ENCODE measurements around the gene CCDC192.
"Not testable (repeated sequence)": the region's sequence is repeated elsewhere in the genome, so short reads cannot be mapped to it uniquely, and the experiment has no call there.

The CCDC192 gene

GRCh38 chr5:127732963-127733362 lies 29.8 kb downstream of the CCDC192 start:
- no peaks in the 10 kb centered on the region for H4K20me1 ChIP-seq (ENCODE audit: control insufficient read depth, insufficient read depth, low read depth, low read length)
- no peak overlapping the region for H3K4me2 ChIP-seq (ENCODE audit: low read length)
- H3K9me2 ChIP-seq (replicated peaks; ENCODE audit: control insufficient read depth, low read length), result no peaks in the 10 kb centered on the region
- no peaks in the 10 kb centered on the region for H3K27me3 ChIP-seq (ENCODE audit: control insufficient read depth, low read length)
- no peak overlapping the region for H3K4me3 ChIP-seq (ENCODE audit: low read length)
- H3K27ac ChIP-seq (ENCODE audit: low read depth, low read length), result no peak overlapping the region
- H3K79me2 ChIP-seq (ENCODE audit: control insufficient read depth, low read length), result no peaks in the 10 kb centered on the region
- TF ChIP-seq EZH2phosphoT487 (IDR thresholded peaks at IDR 0.05; ENCODE audit: borderline replicate concordance, low read length), result no peak
- no peak for TF ChIP-seq CTCF (IDR thresholded peaks at IDR 0.05; ENCODE audit: low read depth, low read length, poor library complexity, severe bottlenecking)
- H3F3A ChIP-seq (ENCODE audit: control insufficient read depth, insufficient read depth), result no peaks in the 10 kb centered on the region
- H3K36me3 ChIP-seq (ENCODE audit: control insufficient read depth, low read length), result no peaks in the 10 kb centered on the region
- H3K4me1 ChIP-seq (ENCODE audit: control insufficient read depth, low read length), result no peaks in the 10 kb centered on the region
- H3K9me3 ChIP-seq (ENCODE audit: control insufficient read depth, insufficient read depth, low read length), result no peaks in the 10 kb centered on the region

- H3K9me3 ChIP-seq (ENCODE audit: control insufficient read depth, insufficient read depth, low read length); H3K36me3 ChIP-seq (ENCODE audit: control insufficient read depth, low read length); H3K9me2 ChIP-seq (replicated peaks; ENCODE audit: control insufficient read depth, low read length); H3K4me3 ChIP-seq (ENCODE audit: low read length); H3K27me3 ChIP-seq (ENCODE audit: control insufficient read depth, low read length); H3K27ac ChIP-seq (ENCODE audit: low read depth, low read length); H3F3A ChIP-seq (ENCODE audit: control insufficient read depth, insufficient read depth); H3K4me2 ChIP-seq (ENCODE audit: low read length); H3K4me1 ChIP-seq (ENCODE audit: control insufficient read depth, low read length); H4K20me1 ChIP-seq (ENCODE audit: control insufficient read depth, insufficient read depth, low read depth, low read length); H3K79me2 ChIP-seq (ENCODE audit: control insufficient read depth, low read length): not testable (repeated sequence)
Measured at GRCh38 chr5:127739348-127739747, 36.2 kb downstream of the CCDC192 start.

- Histone ChIP-seq H3K27me3 (ENCODE audit: control insufficient read depth, low read length) (no peaks in the 10 kb centered on the region), H3K4me3 (ENCODE audit: low read length) (no peak overlapping the region), H3K4me1 (ENCODE audit: control insufficient read depth, low read length) (no peaks in the 10 kb centered on the region), H4K20me1 (ENCODE audit: control insufficient read depth, insufficient read depth, low read depth, low read length) (no peaks in the 10 kb centered on the region), H3K4me2 (ENCODE audit: low read length) (no peak overlapping the region), H3K9me2 (replicated peaks; ENCODE audit: control insufficient read depth, low read length) (no peaks in the 10 kb centered on the region), H3F3A (ENCODE audit: control insufficient read depth, insufficient read depth) (no peaks in the 10 kb centered on the region), H3K9me3 (ENCODE audit: control insufficient read depth, insufficient read depth, low read length) (no peaks in the 10 kb centered on the region), H3K36me3 (ENCODE audit: control insufficient read depth, low read length) (no peaks in the 10 kb centered on the region), H3K79me2 (ENCODE audit: control insufficient read depth, low read length) (no peaks in the 10 kb centered on the region), H3K27ac (ENCODE audit: low read depth, low read length) (no peak overlapping the region)
- TF ChIP-seq EZH2phosphoT487 (IDR thresholded peaks at IDR 0.05; ENCODE audit: borderline replicate concordance, low read length) (no peak), CTCF (IDR thresholded peaks at IDR 0.05; ENCODE audit: low read depth, low read length, poor library complexity, severe bottlenecking) (no peak)
Measured at GRCh38 chr5:127739807-127740384, 36.7 kb downstream of the CCDC192 start.

- no peaks in the 10 kb centered on the region for H3K79me2 ChIP-seq (ENCODE audit: control insufficient read depth, low read length)
- TF ChIP-seq EZH2phosphoT487 (IDR thresholded peaks at IDR 0.05; ENCODE audit: borderline replicate concordance, low read length) (no peak), CTCF (IDR thresholded peaks at IDR 0.05; ENCODE audit: low read depth, low read length, poor library complexity, severe bottlenecking) (no peak)
- H3K4me3 ChIP-seq (ENCODE audit: low read length), result no peak overlapping the region
- H3K27me3 ChIP-seq (ENCODE audit: control insufficient read depth, low read length), result no peaks in the 10 kb centered on the region
- no peaks in the 10 kb centered on the region for H4K20me1 ChIP-seq (ENCODE audit: control insufficient read depth, insufficient read depth, low read depth, low read length)
- no peak overlapping the region for H3K4me2 ChIP-seq (ENCODE audit: low read length)
- no peaks in the 10 kb centered on the region for H3F3A ChIP-seq (ENCODE audit: control insufficient read depth, insufficient read depth)
- H3K9me3 ChIP-seq (ENCODE audit: control insufficient read depth, insufficient read depth, low read length), result no peaks in the 10 kb centered on the region
- no peaks in the 10 kb centered on the region for H3K36me3 ChIP-seq (ENCODE audit: control insufficient read depth, low read length)
- no peak overlapping the region for H3K27ac ChIP-seq (ENCODE audit: low read depth, low read length)
- H3K9me2 ChIP-seq (replicated peaks; ENCODE audit: control insufficient read depth, low read length), result no peaks in the 10 kb centered on the region
- H3K4me1 ChIP-seq (ENCODE audit: control insufficient read depth, low read length), result no peaks in the 10 kb centered on the region
Measured at GRCh38 chr5:127741412-127741811, 38.2 kb downstream of the CCDC192 start.
